Measurements from ENCODE around the gene IL3RA. TPM values are rescaled to one million over a fixed set of nuclear protein-coding genes. Genes with fewer than 3 reads are reported as not detected.

Gene IL3RA
- total RNA-seq: 0.53 and 0.66 TPM in 2 replicates

- Mint-ChIP-seq H3K27ac (peak within 1 kb of the TSS; percentile 59), H3K36me3 (ENCODE audit: low read depth) (no peaks in the 10 kb centered on the region), H3K4me3 (peak within 1 kb of the TSS; percentile 86), H3K9me3 (peaks cover 2% of the 10 kb centered on the region), H3K4me1 (peaks cover 22% of the 10 kb centered on the region), H3K27me3 (no peaks in the 10 kb centered on the region)
- ChIA-PET POLR2A (no interaction called here), CTCF (no interaction called here)
- intact Hi-C loops (cut with micrococcal nuclease): loop anchor here (10.0 kb wide), 1 partner anchor 92 kb away; no protein-coding TSS in a partner anchor
- ATAC-seq (ENCODE audit: low read depth) (peak; percentile 45), DNase-seq (no peak)
- no peak for TF ChIP-seq CTCF (IDR thresholded peaks at IDR 0.05)
These were observed at the start of gene IL3RA for GRCh38 chrX:1336331-1336943. Gene IL3RA (plus strand): TSS chrX:1336785. CDS start chrX:1341766, 4,981 bp downstream.

- H3K4me3 Mint-ChIP-seq: no peak overlapping the region
- peaks cover 15% of the 10 kb centered on the region for H3K4me1 Mint-ChIP-seq
- ATAC-seq (ENCODE audit: low read depth): no peak
- DNase-seq: no peak
- H3K27ac Mint-ChIP-seq: peak overlapping the region; percentile 12
- no peaks in the 10 kb centered on the region for H3K36me3 Mint-ChIP-seq (ENCODE audit: low read depth)
- H3K27me3 Mint-ChIP-seq: peaks cover 3% of the 10 kb centered on the region
- POLR2A ChIA-PET: no interaction called here
- CTCF ChIA-PET: no interaction called here
- no peak for TF ChIP-seq CTCF (IDR thresholded peaks at IDR 0.05)
- intact Hi-C loops (cut with micrococcal nuclease): no loop called here
- peaks cover 7% of the 10 kb centered on the region for H3K9me3 Mint-ChIP-seq
These were observed 47.0 kb upstream of the IL3RA start for GRCh38 chrX:1289535-1289934.

GRCh38 chrX:1291110-1291740 is 45.4 kb upstream of the IL3RA start:
- ATAC-seq (ENCODE audit: low read depth) (no peak), DNase-seq (no peak)
- H3K9me3 Mint-ChIP-seq: peaks cover 7% of the 10 kb centered on the region
- H3K4me1 Mint-ChIP-seq: peaks cover 15% of the 10 kb centered on the region
- no peaks in the 10 kb centered on the region for H3K36me3 Mint-ChIP-seq (ENCODE audit: low read depth)
- ChIA-PET CTCF (no interaction called here), POLR2A (no interaction called here)
- H3K27me3 Mint-ChIP-seq: peaks cover 3% of the 10 kb centered on the region
- no peak overlapping the region for H3K27ac Mint-ChIP-seq
- H3K4me3 Mint-ChIP-seq: no peak overlapping the region
- no peak for TF ChIP-seq CTCF (IDR thresholded peaks at IDR 0.05)
- intact Hi-C loops (cut with micrococcal nuclease): no loop called here

GRCh38 chrX:1292575-1293290 is 43.9 kb upstream of the IL3RA start:
- Mint-ChIP-seq H3K4me3 (peak overlapping the region; percentile 21), H3K4me1 (peaks cover 15% of the 10 kb centered on the region), H3K27me3 (peaks cover 3% of the 10 kb centered on the region), H3K9me3 (peaks cover 7% of the 10 kb centered on the region), H3K36me3 (ENCODE audit: low read depth) (no peaks in the 10 kb centered on the region), H3K27ac (no peak overlapping the region)
- ATAC-seq (ENCODE audit: low read depth): no peak
- no peak for DNase-seq
- no peak for TF ChIP-seq CTCF (IDR thresholded peaks at IDR 0.05)
- ChIA-PET POLR2A (no interaction called here), CTCF (no interaction called here)
- intact Hi-C loops (cut with micrococcal nuclease): no loop called here

- no peak for TF ChIP-seq CTCF (IDR thresholded peaks at IDR 0.05)
- H3K4me3 Mint-ChIP-seq: no peak overlapping the region
These were observed 42.1 kb upstream of the IL3RA start for GRCh38 chrX:1294301-1295067.

More at GRCh38 chrX:1294301-1295067, 42.1 kb upstream of the IL3RA start:
- ChIA-PET POLR2A (no interaction called here), CTCF (no interaction called here)
- Mint-ChIP-seq H3K36me3 (ENCODE audit: low read depth) (no peaks in the 10 kb centered on the region), H3K27ac (no peak overlapping the region), H3K9me3 (peaks cover 4% of the 10 kb centered on the region), H3K4me1 (peaks cover 15% of the 10 kb centered on the region), H3K27me3 (peaks cover 6% of the 10 kb centered on the region)
- intact Hi-C loops (cut with micrococcal nuclease): no loop called here
- no peak for ATAC-seq (ENCODE audit: low read depth)
- no peak for DNase-seq
